Right ventricle myocardium superior (tissue), 1 donor: ENCODE data around the gene FRMD3. TPM values are rescaled to one million over a fixed set of nuclear protein-coding genes. Genes with fewer than 3 reads are reported as not detected.

ENCODE experiments used
- ATAC-seq: fragments of 200-7000 bp; cut with Tn5 transposase; one replicate; pipeline ENCODE4 v1.9.1; 2020; ENCODE audit warnings: mild to moderate bottlenecking; ENCODE audit not compliant: poor library complexity
- DNase-seq: peaks from one replicate; pipeline ENCODE4 v3.0.0-alpha.2; 2020
- intact Hi-C: fragments of 100-400 bp; cut with DNase I; formaldehyde crosslinking; loops from one replicate; pipeline ENCODE4 v1.11.2; 2022
- total RNA-seq: library from RNA; stranded (reverse); fragmentation: NEBNext Ultra II Directional; extraction: Animal tissue kit (Norgen Biotek cat#: 25700); gene quantifications from one replicate; pipeline ENCODE4 v1.2.1, GENCODE V29; 2021
- donor health status: DM: no; HTN: yes; CAD: no; lungs with severe emphysema.

Gene FRMD3
- total RNA-seq, 1 donor from 2014 or later: 93.2 TPM

DNA sequence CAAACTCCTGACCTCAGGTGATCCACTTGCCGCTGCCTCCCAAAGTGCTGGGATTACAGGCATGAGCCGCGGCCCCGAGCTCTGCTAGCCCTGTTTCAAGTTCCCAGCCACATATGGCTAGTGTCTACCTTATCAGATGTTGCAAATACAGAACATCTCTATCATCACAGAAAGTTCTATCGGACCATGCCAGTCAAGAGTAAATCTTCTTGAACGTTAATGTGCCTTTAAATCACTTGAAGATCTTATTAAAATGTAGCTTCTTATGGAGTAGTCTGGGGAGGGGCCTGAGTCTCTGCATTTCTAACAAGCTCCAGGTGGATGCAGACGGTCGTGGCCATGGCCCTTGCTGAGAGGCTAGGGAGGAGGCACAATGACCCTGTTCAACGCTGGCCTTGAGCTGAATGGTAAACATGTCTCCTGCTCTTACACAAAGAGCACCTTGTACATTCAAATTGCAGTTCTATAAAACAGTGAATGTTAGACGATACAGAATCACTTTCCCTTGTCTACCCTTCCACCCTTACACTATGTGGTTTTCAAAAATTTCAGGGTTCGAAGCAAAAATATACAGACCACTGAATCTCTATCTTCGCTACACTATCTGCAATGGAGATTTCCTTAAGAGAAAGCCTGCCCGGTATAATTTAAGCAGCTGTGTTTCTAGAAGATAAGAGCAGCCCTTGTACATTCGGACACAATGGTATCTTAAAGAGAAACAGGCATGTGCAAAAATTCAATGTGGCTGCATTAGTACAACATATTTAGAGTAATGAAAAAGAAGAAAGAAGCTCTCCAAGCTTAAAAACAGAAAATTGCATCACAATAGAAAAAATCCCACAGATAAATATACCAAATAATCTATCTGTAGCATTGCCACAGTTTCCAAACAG, 114.1 kb downstream of the FRMD3 start:
- ATAC-seq: no peak
- no peak for DNase-seq
- intact Hi-C loops: no loop called here

- peak; percentile 81 for ATAC-seq
- intact Hi-C loops: no loop called here
- no peak for DNase-seq
These were observed 115.7 kb downstream of the FRMD3 start for GRCh38 chr9:83422527-83422926.

DNA sequence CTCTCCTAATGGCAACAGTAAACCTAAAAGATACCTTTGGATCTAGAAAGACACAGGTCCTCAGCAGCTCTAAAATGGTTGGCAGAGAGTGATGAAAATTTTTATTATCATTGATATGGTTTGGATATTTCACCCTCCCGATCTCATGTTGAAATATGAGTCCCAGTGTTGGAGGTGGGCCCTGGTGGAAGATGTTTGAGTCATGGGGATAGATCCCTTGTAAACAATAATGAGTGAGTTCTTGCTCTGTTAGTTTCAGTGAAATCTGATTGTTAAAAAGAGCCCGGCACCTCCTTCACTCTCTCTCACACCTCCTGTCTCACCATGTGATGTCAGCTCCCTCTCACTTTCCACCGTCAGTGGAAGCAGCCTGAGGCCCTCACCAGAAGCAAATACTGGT, 117.7 kb downstream of the FRMD3 start:
- intact Hi-C loops: no loop called here
- no peak for DNase-seq
- no peak for ATAC-seq

- intact Hi-C loops: no loop called here
- DNase-seq (no peak), ATAC-seq (no peak)
These were observed 118.2 kb downstream of the FRMD3 start for GRCh38 chr9:83419961-83420360.

GRCh38 chr9:83418283-83418682, 119.9 kb downstream of the FRMD3 start:
- intact Hi-C loops: no loop called here
- DNase-seq (no peak), ATAC-seq (no peak)

GRCh38 chr9:83413367-83413766, 124.8 kb downstream of the FRMD3 start:
- intact Hi-C loops: no loop called here
- DNase-seq (no peak), ATAC-seq (no peak)

DNA sequence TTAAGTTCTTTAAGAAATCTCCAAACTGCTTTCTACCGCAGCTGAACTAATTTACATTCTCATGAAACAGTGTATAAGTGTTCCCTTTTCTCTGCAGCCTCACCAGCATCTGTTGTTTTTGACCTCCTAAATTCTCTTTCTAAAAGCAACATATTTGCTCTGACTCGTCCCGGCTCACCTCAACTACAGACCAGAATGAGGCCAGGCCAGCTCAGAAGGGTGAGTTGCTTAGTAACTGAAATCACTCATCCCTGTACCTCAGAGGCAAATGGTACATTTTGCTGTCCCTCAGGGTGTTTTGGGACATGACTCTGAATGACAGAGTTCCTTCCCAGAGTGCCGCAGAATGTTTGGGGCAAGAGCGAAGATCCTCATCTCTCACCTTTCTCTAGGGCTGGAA, 127.5 kb downstream of the FRMD3 start:
- no peak for DNase-seq
- intact Hi-C loops: no loop called here
- ATAC-seq: no peak

DNA sequence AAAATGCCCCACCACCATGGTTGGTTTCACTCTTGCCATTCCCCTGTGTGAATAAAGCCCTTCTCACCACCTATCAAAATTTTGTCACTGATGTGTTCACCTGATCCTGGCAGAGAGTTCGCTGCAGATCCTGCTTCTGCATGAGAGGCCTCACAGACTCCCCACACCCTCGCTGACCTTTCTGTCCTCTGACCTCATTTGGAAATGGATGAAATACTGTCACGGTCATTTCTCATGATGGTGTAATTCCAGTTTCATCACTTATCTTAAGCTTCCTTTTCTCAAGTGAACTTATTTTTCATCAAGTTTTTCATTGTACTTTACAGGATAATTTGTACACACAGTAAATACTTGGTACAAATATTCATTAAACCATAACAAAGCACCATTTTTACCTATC, 131.3 kb downstream of the FRMD3 start:
- DNase-seq (no peak), ATAC-seq (no peak)
- intact Hi-C loops: no loop called here

GRCh38 chr9:83405759-83406158, 132.4 kb downstream of the FRMD3 start:
- DNase-seq: no peak
- ATAC-seq: peak; percentile 24
- intact Hi-C loops: no loop called here

- no peak for ATAC-seq
- no peak for DNase-seq
- intact Hi-C loops: no loop called here
These were observed 134.5 kb downstream of the FRMD3 start for GRCh38 chr9:83403527-83404238.

DNA sequence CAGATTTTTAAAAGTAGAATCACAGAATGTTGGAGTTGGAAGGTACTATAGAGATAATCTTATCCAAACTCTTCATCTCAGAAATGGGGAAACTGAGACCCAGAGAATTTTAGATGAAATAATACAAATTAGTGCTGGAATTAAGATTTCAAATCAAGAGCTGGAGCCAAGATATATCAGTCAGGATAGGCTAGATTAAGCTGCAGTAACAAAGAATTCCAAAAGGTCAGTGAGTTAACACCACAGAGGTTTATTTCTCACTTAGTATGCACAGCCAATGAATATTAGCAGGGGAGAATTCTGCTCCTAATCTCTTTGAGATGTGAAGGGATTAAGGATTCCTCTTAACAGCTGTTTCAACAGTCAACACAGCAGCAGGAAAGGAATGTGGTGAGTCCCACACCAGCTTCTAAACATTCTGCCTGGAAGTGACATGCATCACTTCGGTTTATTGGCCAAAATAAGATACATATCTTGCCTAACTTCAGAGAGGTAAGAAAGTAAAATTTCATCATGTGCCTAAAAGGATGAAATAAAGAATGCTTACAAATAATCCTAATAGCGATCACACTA, 136.8 kb downstream of the FRMD3 start:
- no peak for DNase-seq
- no peak for ATAC-seq
- intact Hi-C loops: no loop called here

DNA sequence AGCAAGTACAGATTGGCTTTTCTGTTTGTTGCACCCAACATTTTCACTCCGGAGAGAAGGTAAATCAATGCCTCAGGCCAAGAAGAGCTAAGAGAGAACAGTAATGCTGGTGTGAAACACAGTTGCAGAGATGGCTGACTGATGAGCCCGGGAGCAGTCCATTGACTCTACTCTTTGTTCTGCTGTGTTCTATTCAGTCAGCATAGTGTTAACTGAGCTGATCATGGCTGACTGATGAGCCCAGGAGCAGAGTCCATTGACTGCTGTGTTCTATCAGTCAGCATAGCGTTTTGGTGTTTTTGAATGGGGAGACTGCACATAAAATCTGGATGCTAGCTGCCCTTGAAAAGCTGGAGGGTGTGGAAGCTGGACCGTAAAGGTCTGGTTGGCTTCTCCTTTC, 141.4 kb downstream of the FRMD3 start:
- intact Hi-C loops: no loop called here
- no peak for ATAC-seq
- no peak for DNase-seq

GRCh38 chr9:83396342-83396741, 141.9 kb downstream of the FRMD3 start:
- DNase-seq (no peak), ATAC-seq (no peak)
- intact Hi-C loops: no loop called here

DNA sequence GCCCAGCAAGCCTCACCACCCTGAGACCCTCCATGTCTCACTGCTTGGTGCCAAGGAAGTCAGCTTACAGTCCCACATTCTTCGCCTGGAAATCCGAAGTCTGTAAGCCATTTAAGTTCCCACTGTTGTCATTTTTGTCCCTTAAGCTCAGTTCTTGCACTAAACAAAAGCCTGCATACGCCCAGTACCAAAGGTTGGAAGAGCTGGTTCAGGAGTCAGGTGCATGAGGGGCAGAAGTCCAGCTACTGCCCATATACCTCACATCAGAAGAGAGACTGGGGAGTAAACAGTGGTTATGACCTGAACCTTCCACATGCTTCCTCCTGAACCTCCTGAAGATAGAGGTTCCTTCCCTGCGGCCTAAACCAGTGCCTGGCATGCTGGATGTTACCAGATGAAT, 146.0 kb downstream of the FRMD3 start:
- ATAC-seq: no peak
- DNase-seq: no peak
- intact Hi-C loops: no loop called here

GRCh38 chr9:83388346-83388745, 149.9 kb downstream of the FRMD3 start:
- no peak for ATAC-seq
- no peak for DNase-seq
- intact Hi-C loops: no loop called here

DNA sequence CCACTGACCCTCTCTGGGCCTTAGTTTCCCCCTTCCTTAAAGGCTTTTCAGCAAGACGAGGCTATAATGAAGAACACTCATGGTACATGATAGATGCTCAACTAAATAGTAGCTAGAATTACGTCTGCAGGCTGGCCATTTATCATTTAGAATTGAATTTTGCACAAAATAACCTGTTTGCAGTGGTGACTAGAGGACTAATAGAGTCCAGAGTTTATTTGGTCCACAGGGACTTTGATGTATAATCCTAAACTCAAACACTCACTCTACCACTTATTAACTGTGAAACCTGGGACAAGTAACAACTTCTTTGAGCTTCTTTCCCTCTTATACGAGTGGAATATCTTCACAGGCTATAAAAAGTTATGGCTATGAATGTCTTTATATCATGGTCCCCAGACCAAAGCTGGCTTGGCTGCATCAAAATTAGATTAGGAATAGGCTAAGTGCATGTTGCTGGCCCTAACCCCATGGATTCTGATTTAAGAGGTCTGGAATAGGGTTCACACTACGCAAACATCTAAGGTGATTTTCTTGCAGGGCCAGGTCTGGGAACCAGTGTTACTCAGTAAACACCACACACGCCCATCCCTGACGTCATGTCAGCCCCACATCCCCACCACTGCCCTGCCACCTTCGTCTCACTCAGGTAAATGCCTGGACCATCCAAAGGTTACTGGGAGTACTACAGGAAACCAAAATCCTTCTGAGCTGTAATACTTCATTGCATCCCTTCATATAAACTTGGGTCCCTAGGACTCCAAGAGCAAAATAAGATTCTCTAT, 150.6 kb downstream of the FRMD3 start:
- intact Hi-C loops: no loop called here
- ATAC-seq (no peak), DNase-seq (no peak)

DNA sequence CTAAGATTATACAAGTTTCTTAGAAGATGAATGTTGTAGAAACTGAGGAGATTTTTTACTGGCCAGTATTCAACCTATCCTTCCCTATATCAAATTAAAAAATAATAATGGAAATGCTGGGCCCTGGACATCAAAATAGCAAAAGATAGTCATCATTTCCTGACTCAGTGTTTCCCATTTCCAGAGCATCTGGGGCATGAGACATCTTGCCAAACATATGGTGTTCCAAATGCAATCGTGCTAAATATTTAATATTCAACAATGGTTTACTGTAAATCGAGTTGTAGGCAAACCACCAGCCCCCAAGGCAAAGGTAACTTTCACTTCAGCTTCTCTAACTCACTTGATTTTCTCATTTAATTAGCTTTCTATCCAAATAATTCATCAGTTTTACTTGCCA, 152.9 kb downstream of the FRMD3 start:
- intact Hi-C loops: no loop called here
- ATAC-seq (no peak), DNase-seq (no peak)

GRCh38 chr9:83384214-83384613, 154.0 kb downstream of the FRMD3 start:
- DNase-seq (no peak), ATAC-seq (no peak)
- intact Hi-C loops: no loop called here

GRCh38 chr9:83383034-83383433, 155.2 kb downstream of the FRMD3 start:
- intact Hi-C loops: no loop called here
- DNase-seq (no peak), ATAC-seq (no peak)
